Measurements from ENCODE around the gene LRPAP1.

DNA sequence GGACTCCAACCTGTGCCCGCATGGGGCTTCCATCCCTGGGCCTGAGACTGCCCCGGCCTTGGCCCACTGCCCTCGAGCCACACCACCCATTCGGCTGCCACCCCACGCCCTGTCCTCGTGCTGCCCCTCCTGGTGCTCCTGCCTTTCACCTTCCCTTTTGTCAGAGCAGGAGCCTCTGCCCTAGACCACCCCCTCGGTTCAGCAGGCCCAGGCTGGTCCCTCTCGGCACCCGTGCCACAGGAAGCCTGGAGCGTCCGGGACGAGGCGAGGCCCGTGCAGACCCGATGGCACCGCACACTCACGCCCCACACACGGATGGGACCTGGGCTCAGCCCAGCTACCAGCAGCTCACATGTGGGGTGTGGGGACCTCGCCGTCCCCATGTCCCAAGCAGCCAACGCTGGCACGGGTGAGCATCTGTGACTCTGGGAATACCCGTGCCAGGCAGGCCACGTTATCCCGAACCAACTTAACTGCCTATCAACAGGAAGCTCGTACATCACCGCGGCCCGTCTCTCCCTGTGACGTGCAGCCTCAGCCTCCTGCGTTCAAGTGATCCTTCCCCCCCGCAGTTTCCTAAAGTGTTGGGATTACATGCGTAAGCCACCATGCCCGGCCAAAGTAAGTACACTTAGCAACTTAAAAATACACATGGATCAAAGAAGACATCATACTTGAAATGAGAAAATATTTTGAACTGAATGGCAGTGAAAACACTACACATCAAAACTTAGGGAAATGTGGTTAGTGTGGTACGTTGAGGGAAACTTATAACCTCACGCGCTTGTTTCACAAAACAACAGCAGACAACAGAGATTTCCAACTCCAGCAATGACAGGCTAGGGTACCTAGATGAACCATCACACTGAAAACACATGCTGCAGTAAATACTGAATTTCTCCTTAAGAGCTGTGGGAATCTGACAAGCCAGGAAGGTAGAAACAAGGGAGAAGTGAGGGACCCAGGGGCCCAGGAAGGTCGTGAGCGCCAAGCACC, 29.0 kb downstream of the LRPAP1 start:
- TF ChIP-seq CTCF (conservative IDR thresholded peaks at IDR 0.05; ENCODE audit: low read depth in 2 of 2) (no peak), POLR2AphosphoS5 (IDR thresholded peaks at IDR 0.05; ENCODE audit: low read depth) (no peak)
